Lower leg skin (tissue), 3 donors: ENCODE data around the gene CWH43.

Experiments used
- POLR2A ChIP-seq, 2 donors: fragments of 450-650 bp; IDR thresholded peaks; one replicate each; pipeline ENCODE4 v1.6.1; 2016 to 2017; ENCODE audit warnings: antibody characterized with exemption in 2 of 2, mild to moderate bottlenecking in 1 of 2, moderate library complexity in 1 of 2
- TF ChIP-seq, protein P1 (sequence below), 3 donors: fragments of 450-650 bp; IDR thresholded peaks; one replicate each; pipeline ENCODE4 v1.5.1; 2016; ENCODE audit warnings: antibody characterized with exemption in 3 of 3, mild to moderate bottlenecking in 3 of 3, moderate library complexity in 2 of 3

DNA sequence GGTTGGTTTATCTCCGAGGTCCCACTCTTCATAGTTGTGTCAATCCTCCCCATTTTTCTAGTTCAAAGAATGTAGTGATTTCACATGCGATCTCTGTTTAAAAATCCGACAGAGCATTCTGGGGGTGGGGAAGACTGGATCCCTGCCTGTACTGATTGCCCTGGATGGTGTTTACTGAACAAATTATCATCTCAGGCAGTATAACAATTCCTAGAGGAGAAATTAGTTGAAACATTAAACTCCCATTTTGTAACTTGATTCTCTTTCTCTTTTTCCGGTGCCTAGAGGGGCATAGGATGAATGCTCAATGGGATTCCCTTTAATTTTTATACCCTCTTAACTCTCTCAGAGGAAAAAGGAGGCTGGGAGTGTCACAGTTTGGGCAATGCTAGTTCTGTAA is 10.0 kb upstream of the CWH43 start:
- TF ChIP-seq, protein P1, sequence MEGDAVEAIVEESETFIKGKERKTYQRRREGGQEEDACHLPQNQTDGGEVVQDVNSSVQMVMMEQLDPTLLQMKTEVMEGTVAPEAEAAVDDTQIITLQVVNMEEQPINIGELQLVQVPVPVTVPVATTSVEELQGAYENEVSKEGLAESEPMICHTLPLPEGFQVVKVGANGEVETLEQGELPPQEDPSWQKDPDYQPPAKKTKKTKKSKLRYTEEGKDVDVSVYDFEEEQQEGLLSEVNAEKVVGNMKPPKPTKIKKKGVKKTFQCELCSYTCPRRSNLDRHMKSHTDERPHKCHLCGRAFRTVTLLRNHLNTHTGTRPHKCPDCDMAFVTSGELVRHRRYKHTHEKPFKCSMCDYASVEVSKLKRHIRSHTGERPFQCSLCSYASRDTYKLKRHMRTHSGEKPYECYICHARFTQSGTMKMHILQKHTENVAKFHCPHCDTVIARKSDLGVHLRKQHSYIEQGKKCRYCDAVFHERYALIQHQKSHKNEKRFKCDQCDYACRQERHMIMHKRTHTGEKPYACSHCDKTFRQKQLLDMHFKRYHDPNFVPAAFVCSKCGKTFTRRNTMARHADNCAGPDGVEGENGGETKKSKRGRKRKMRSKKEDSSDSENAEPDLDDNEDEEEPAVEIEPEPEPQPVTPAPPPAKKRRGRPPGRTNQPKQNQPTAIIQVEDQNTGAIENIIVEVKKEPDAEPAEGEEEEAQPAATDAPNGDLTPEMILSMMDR (IDR thresholded peaks at IDR 0.05) = no peak
- no peak for TF ChIP-seq POLR2A (IDR thresholded peaks at IDR 0.05)
